22Rv1 (cell line): ENCODE results near the gene DNAI2.
"Not testable (repeated sequence)": the region's sequence is repeated elsewhere in the genome, so short reads cannot be mapped to it uniquely, and the experiment has no call there.

Source experiments
- H3K27ac ChIP-seq: fragments of 450-650 bp; 2 replicates; pipeline ENCODE4 v1.5.1; 2017
- ZFX ChIP-seq: fragments of 450-650 bp; IDR thresholded peaks from 2 replicates; pipeline ENCODE4 v1.6.1; 2017; ENCODE audit warnings: antibody characterized with exemption, borderline replicate concordance
- TF ChIP-seq, protein P1 (sequence below): fragments of 450-650 bp; IDR thresholded peaks from 2 replicates; pipeline ENCODE4 v1.5.1; 2017; ENCODE audit warnings: mild to moderate bottlenecking

DNAI2 gene

DNA sequence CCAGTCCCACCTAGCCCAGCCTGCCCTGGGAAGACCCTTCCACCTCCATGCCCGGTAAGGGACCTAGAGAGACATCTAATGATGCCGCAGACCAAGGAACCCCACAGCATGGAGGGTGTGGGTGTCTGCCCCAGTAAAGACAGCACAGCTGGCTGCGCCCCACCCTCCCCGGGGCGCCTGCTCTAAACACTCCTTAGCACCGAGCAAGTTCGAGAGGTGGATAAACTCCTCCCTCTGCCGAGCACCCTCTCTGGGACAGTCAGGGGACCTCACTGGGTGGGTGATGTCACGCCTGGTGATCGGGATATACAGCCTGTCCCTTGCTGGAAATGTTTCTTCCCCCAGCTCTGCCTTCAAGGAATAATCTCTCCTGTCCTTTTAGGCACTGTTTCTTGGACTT, 16.7 kb upstream of the DNAI2 start:
- no peak for TF ChIP-seq ZFX
- TF ChIP-seq, protein P1, sequence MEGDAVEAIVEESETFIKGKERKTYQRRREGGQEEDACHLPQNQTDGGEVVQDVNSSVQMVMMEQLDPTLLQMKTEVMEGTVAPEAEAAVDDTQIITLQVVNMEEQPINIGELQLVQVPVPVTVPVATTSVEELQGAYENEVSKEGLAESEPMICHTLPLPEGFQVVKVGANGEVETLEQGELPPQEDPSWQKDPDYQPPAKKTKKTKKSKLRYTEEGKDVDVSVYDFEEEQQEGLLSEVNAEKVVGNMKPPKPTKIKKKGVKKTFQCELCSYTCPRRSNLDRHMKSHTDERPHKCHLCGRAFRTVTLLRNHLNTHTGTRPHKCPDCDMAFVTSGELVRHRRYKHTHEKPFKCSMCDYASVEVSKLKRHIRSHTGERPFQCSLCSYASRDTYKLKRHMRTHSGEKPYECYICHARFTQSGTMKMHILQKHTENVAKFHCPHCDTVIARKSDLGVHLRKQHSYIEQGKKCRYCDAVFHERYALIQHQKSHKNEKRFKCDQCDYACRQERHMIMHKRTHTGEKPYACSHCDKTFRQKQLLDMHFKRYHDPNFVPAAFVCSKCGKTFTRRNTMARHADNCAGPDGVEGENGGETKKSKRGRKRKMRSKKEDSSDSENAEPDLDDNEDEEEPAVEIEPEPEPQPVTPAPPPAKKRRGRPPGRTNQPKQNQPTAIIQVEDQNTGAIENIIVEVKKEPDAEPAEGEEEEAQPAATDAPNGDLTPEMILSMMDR: no peak
- no peak overlapping the region for H3K27ac ChIP-seq

DNA sequence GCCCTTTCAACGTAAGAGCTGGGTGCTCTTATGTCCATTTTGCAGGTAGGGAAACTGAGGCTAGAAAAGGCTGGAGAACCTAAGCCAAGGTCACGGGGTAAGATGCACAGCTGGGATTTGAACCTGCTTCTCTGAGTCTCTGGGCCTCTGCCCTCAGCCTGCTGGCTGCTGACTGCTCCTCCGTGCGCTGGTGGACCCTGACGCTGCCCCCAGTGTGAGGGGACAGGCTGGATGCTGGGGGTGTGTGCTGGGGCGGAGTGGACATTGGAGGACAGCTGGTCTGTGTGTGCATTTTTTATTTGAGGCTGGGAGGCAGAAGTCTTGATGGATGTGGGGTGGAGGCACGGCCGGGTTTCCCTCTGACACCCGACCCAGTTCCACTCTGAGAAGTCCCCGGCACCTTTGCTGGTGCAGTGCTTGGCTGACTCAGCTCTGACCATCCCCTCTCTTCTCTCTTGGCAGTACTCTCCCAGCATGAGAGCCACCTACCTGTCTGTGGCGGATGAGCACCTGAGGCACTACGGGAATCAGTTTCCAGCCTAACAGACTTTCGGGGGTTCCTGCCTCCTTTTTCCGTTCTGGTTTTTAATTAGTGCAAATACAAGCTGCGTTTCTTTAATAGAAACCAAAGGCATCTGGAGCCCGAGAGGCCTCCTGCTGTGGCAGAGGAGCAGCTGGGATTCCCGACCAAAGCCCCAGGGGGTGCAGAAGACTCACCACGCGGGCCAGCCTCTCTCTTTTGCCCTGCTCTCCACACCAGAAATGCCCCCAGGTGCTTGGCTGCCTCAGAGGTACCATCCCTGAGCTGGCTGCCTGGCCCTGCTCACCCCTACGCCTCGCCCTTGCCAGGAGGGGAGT, 14.1 kb upstream of the DNAI2 start:
- TF ChIP-seq ZFX: no peak
- TF ChIP-seq, protein P1: no peak
- no peak overlapping the region for H3K27ac ChIP-seq

DNA sequence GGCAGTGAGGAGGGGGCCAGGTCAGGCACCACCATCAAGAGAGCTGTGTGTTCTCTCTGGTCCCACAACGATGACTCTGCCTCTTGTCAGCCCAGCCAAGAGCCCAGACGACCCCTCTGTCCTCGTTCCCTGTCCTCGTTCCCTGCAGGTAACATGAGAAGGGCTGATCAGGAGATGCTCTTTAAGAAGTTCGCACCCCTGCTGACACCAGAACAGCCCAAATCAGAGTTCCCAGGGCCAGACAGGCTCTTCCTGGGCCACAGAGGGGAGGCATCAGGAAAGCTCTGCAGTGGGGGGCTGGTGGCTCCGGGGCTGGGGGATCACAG, 13.5 kb upstream of the DNAI2 start:
- no peak overlapping the region for H3K27ac ChIP-seq
- TF ChIP-seq, protein P1: no peak
- no peak for TF ChIP-seq ZFX

DNA sequence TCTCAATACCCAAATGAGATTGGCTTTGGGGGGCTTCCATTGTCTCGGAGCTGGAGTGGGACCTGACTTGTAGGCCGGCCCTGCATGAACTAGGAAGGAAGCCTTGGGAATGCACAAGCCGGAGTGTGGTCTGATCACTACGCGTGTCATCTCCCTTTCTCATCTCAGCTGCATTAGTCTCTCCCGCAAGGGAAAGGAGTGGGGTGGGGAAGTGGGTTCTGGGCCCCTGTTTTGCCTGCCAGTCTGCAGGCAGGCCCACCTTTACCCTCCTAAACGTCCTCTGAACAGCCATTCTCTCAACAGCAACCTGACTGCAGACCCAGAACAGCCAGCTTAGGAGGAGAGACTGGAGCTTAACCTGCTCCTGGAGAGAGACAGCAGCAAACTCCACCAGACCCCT, 11.4 kb upstream of the DNAI2 start:
- TF ChIP-seq, protein P1: no peak
- no peak for TF ChIP-seq ZFX
- H3K27ac ChIP-seq: no peak overlapping the region

DNA sequence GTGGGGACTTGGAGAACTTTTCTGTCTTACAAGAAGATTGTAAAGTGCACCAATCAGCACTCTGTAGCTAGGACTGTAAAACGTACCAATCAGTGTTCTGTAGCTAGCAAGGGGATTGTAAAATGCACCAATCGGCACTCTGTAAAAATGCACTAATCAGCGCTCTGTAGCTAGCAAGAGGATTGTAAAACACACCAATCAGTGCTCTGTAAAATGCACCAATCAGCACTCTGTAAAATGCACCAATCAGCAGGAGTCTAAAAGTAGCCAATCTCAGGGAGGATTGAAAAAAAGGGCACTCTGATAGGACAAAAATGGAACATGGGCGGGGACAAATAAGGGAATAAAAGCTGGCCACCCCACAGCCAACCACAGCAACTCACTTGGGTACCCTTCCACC, 7.0 kb upstream of the DNAI2 start:
- H3K27ac ChIP-seq: not testable (repeated sequence)

DNA sequence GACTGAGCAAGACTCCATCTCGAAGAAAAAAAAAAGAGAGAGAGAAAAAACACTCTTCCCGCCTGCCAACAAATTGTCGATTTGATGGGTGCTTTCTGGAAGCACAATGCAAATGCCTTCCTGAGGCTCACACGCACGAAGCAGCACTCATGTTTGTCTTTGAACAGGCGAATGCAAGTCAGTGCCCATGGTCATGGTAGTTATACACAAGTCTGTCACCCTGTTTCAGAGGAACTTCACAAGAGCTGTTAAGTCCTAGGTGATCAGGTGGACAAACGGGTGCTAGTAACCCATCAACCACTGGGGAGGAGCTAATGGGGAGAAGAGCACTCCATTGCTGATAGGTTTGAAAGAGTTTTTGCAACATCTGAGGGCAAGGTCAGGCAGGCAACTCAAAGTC, 6.5 kb upstream of the DNAI2 start:
- no peak overlapping the region for H3K27ac ChIP-seq
- TF ChIP-seq, protein P1: no peak
- no peak for TF ChIP-seq ZFX

DNA sequence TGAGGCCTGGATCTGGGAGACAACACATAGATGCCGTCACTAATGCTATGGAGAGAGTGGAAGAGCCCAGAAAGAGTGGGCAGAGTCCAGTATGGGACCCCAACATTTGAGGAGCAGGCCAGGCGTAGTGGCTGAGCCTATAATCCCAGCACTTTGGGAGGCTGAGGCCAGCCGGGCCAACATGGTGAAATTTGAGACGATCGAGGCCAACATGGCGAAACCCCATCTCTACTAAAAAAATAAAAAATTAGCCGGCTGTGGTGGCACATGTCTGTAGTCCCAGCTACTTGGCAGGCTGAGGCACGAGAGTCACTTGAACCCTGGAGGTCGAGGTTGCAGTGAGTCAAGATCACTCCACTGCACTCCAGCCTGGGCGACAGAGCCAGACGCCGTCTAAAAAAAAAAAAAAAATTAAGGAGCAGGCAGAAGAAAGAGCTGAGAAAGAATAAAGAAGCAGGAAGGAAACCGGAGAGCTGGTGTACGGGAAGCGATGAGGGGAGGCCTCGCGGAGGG, 6.0 kb upstream of the DNAI2 start:
- no peak overlapping the region for H3K27ac ChIP-seq
- TF ChIP-seq, protein P1: no peak
- no peak for TF ChIP-seq ZFX

DNA sequence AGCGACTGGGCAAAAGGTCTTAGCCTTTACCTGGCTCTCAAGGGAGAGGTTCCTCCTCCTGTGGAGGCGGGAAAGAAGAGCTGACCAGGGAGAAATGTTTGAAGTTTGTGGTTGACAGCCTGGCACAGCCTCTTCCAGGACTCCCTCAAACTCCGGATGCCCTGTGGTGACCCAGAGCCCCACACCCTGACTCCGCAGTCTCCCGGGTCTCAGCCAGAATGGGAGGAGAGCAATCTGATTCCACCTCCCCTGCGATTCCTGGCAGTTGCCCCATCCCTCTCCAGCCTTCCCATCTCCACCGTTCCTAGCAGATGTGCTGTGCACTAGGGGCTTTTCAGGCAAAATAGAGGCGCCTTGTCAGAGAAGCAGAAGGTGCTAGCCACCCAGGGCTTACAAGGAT, 5.5 kb upstream of the DNAI2 start:
- TF ChIP-seq ZFX: no peak
- TF ChIP-seq, protein P1: no peak
- no peak overlapping the region for H3K27ac ChIP-seq
